Heart left ventricle (tissue), 16 donors: Measurements from ENCODE around the gene ASCC1. TPM values are rescaled to one million over a fixed set of nuclear protein-coding genes. Genes with fewer than 3 reads are reported as not detected.
"Not testable (repeated sequence)": the region's sequence is repeated elsewhere in the genome, so short reads cannot be mapped to it uniquely, and the experiment has no call there.

Source experiments
- ATAC-seq, 4 donors: fragments of 200-7000 bp; cut with Tn5 transposase; one replicate each; pipeline ENCODE4 v1.9.1; 2020 to 2022; ENCODE audit warnings: moderate library complexity in 4 of 4, mild to moderate bottlenecking in 3 of 4, moderate number of reproducible peaks in 1 of 4
- DNase-seq, 5 donors: peaks; one replicate each; pipeline ENCODE4 v3.0.0-alpha.2; 2020
- H3K27ac ChIP-seq, 12 donors: fragments of 200-600 bp; sonication (generic) in 4 of 12; one replicate each; pipeline versions ENCODE4 v1.5.0 to v1.8.0; 2016 to 2022; ENCODE audit warnings: mild to moderate bottlenecking in 2 of 12
- H3K27me3 ChIP-seq, 9 donors: fragments of 200-600 bp; sonication (generic) in 2 of 9; one replicate each; pipeline versions ENCODE4 v1.5.1 to v1.8.0; 2016 to 2022; ENCODE audit warnings: mild to moderate bottlenecking in 3 of 9
- H3K36me3 ChIP-seq, 9 donors: fragments of 200-600 bp; sonication (generic) in 2 of 9; one replicate each; pipeline versions ENCODE4 v1.5.0 to v1.8.0; 2018 to 2022; ENCODE audit warnings: mild to moderate bottlenecking in 2 of 9
- H3K4me1 ChIP-seq, 12 donors: fragments of 200-600 bp; sonication (generic) in 4 of 12; one replicate each; pipeline versions ENCODE4 v1.5.0 to v1.8.0; 2016 to 2022; ENCODE audit warnings: mild to moderate bottlenecking in 3 of 12
- H3K4me3 ChIP-seq, 12 donors: fragments of 200-600 bp; sonication (generic) in 4 of 12; one replicate each; pipeline versions ENCODE4 v1.5.0 to v1.8.0; 2017 to 2022; ENCODE audit warnings: mild to moderate bottlenecking in 9 of 12, moderate library complexity in 4 of 12
- H3K9me3 ChIP-seq, 12 donors: fragments of 200-600 bp; sonication (generic) in 4 of 12; one replicate each; pipeline versions ENCODE4 v1.5.0 to v1.8.0; 2016 to 2022; ENCODE audit warnings: mild to moderate bottlenecking in 1 of 12
- CTCF ChIP-seq, 12 donors: fragments of 200-600 bp; sonication (generic) in 4 of 12; IDR thresholded peaks; one replicate each; pipeline versions ENCODE4 v1.5.0 to v1.8.0; 2018 to 2022; ENCODE audit warnings: antibody characterized with exemption in 12 of 12, mild to moderate bottlenecking in 5 of 12
- POLR2A ChIP-seq, 2 donors: fragments of 450-650 bp; IDR thresholded peaks; one replicate each; pipeline ENCODE4 v1.6.1; 2017; ENCODE audit warnings: antibody characterized with exemption in 2 of 2, mild to moderate bottlenecking in 2 of 2, moderate library complexity in 2 of 2
- WGBS, 4 donors: extraction: QIAGEN DNeasy Blood & Tissue Kit in 2 of 4; methylation state at CpG; one replicate each; pipeline versions ENCODE4 v1.1.5 to v1.1.7; 2013 to 2018; 5-methylcytosine and 5-hydroxymethylcytosine counted together
- intact Hi-C, 10 donors: fragments of 100-400 bp; cut with DNase I; formaldehyde crosslinking; loops; one replicate each; pipeline versions ENCODE4 v1.11.1 to v1.14.2; 2022
- polyA plus RNA-seq, 2 donors: library from polyadenylated mRNA; stranded (reverse); fragments of 200-250 nt; gene quantifications; one replicate each; pipeline ENCODE4 v1.2.3, GENCODE V29; 2013
- total RNA-seq, 9 donors: library from RNA; depleted of rRNA in 2 of 9; stranded (reverse); fragments of >200 nt in 2 of 9; fragmentation: NEBNext Ultra II Directional in 3 of 9; extraction: Animal tissue kit (Norgen Biotek cat#: 25700) in 3 of 9; gene quantifications; one replicate each; pipeline versions ENCODE4 v1.1.0 to v1.2.4, GENCODE V29; 2016 to 2023
- donor health status: ischemic (EF 13 %, LVEDD 7.1; RV severe dilation, severe dysfunction).
- donor health status: healthy with polysubstance abuse.
- donor health status: DM: no; HTN: yes; CAD: no.
- donor health status: DM: no; HTN: no; CAD: no.
- donor health status: ischemic (EF 25% LVEDD 6.9; RV normal size, moderate dysfunction).
- donor health status: ischemic (EF 25% LVEDD 5.7; RV mildly dilated, moderate dysfunction).
- donor health status: healthy.
- donor health status: DM: yes; HTN: yes; CAD: no.
- donor health status: ischemic (EF 35%, LVEDD 5.7; RV mildly dilated, moderate dysfunction).
- donor health status: nonischemic (EF 11% LVEDD 7.7; RV severe dilation, severe dysfunction).
- donor health status: DM: yes; HTN: yes; CAD: no.
- donor health status: PGD.
- donor health status: ischemic (EF 29% LVEDD 5.4; RV normal size, mild dysfunction).
- donor health status: nonischemic (EF 23%, LVEDD 6.1; RV moderate dilation, normal function).

ASCC1 gene
- total and polyA plus RNA-seq, 11 donors, result 12.0 to 49.6 (median 35.3) TPM

DNA sequence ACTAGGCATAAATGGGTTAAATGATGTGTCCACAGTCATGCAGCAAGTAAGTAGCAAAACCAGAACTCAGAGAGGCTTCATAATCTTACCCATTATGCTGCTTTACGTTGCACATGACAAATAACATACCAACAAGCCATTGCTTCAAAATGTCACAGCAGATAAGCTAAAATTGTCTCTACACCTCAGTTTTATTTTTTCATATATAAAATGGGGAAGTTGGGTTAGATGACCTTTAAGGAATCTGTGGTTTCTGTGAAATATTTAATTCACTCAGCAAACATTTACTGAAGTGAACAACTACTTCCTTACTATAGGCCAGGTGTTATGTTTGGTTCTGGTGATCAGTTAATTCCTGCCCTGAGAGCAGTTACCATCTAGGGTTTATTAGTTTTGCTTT is 2.2 kb upstream of the ASCC1 start:
- DNase-seq (no peak), ATAC-seq (no peak)
- peaks cover 9 to 71% (median 46%) of the 10 kb centered on the region in 12 donors for H3K4me1 ChIP-seq
- H3K4me3 ChIP-seq, result peak overlapping the region in 1 of 12 donors; percentile 78
- H3K27ac ChIP-seq, result peak overlapping the region in 11 of 12 donors; percentile 6 to 100 (median 56)
- TF ChIP-seq POLR2A (IDR thresholded peaks at IDR 0.05) (no peak), CTCF (IDR thresholded peaks at IDR 0.05) (no peak)
- intact Hi-C loops, result loop anchor here in 8 of 10 donors (5.0 to 10.0 kb wide), 6 partner anchors 84 to 256 kb away; partner anchors contain the start of gene CHST3 (in 1 of the 8)
- no peaks in the 10 kb centered on the region for H3K9me3 ChIP-seq
- 24 to 40% (median 36%) methylated on average over 1 of the region's 1 CpG for WGBS, 4 donors
- no peaks in the 10 kb centered on the region for H3K27me3 ChIP-seq
- H3K36me3 ChIP-seq, result peaks cover 0 to 22% (median 16%) of the 10 kb centered on the region in 9 donors

DNA sequence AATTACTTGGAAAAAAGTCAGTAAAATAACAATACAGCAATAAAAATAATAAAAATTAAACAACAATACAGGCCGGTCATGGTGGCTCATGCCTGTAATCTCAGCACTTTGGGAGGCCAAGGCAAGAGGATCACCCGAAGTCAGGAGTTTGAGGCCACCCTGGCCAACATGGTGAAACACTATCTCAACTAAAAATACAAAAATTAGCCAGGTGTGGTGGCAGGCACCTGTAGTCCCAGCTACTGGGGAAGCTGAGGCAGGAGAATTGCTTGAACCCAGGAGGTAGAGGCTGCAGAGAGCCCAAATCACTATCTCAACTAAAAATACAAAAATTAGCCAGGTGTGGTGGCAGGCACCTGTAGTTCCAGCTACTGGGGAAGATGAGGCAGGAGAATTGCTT is 4.2 kb downstream of the ASCC1 start:
- peaks cover 0 to 65% (median 60%) of the 10 kb centered on the region in 9 donors for H3K36me3 ChIP-seq
- H3K4me1 ChIP-seq, result peaks cover 0 to 26% (median 16%) of the 10 kb centered on the region in 12 donors
- not testable (repeated sequence) for DNase-seq, H3K4me3 ChIP-seq, H3K27me3 ChIP-seq, H3K27ac ChIP-seq, ATAC-seq, H3K9me3 ChIP-seq
- 91 to 99% (median 97%) methylated on average over 2 of the region's 2 CpGs for WGBS, 4 donors
- intact Hi-C loops, result loop anchor here in 4 of 10 donors (5.0 to 10.0 kb wide), 3 partner anchors 77 to 157 kb away; no protein-coding TSS in a partner anchor

DNA sequence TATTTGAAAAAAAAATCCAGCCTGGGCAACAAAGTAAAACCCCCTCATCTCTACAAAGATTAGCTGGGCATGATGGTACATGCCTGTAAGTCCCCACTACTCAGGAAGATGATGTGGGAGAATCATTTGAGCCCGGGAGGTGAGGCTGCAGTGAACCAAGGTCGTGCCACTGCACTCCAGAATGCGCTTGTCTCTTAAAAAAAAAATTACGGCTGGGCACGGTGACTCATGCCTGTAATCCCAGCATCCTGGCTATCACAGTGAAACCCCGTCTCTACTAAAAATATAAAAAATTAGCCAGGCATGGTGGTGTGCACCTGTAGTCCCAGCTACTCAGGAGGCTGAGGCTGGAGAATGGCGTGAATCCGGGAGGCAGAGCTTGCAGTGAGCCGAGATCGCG is 4.7 kb downstream of the ASCC1 start:
- H3K4me3 ChIP-seq, H3K27ac ChIP-seq, H3K9me3 ChIP-seq, DNase-seq, ATAC-seq, H3K27me3 ChIP-seq: not testable (repeated sequence)
- 91 to 94% (median 93%) methylated on average over 11 of the region's 11 CpGs for WGBS, 4 donors
- H3K4me1 ChIP-seq, result peaks cover 0 to 23% (median 13%) of the 10 kb centered on the region in 12 donors
- peaks cover 0 to 69% (median 64%) of the 10 kb centered on the region in 9 donors for H3K36me3 ChIP-seq
- intact Hi-C loops, result loop anchor here in 4 of 10 donors (5.0 to 10.0 kb wide), 3 partner anchors 77 to 157 kb away; no protein-coding TSS in a partner anchor

DNA sequence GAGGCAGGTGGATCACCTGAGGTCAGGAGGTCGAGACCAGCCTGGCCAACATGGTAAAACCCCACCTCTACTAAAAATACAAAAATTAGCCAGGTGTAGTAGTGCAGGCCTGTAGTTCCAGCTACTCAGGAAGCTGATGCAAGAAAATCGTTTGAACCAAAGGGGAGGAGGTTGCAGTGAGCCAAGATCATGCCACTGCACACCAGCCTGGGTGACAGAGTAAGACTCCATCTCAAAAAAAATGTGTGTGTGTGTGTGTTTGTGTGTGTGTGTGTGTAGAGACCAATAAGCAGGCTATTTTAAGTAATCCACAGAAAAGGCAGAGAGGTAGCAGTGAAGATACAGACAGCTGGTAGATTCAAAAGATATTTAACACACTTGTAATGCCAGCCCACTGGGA is 7.5 kb downstream of the ASCC1 start:
- H3K27me3 ChIP-seq, H3K4me3 ChIP-seq, H3K9me3 ChIP-seq, ATAC-seq, DNase-seq, H3K27ac ChIP-seq, H3K4me1 ChIP-seq: not testable (repeated sequence)
- WGBS, 4 donors, result 63 to 74% (median 69%) methylated on average over 2 of the region's 2 CpGs
- peaks cover 0 to 95% (median 82%) of the 10 kb centered on the region in 9 donors for H3K36me3 ChIP-seq
- intact Hi-C loops, result loop anchor here in 2 of 10 donors (5.0 to 10.0 kb wide), 2 partner anchors 41 to 74 kb away; no protein-coding TSS in a partner anchor

DNA sequence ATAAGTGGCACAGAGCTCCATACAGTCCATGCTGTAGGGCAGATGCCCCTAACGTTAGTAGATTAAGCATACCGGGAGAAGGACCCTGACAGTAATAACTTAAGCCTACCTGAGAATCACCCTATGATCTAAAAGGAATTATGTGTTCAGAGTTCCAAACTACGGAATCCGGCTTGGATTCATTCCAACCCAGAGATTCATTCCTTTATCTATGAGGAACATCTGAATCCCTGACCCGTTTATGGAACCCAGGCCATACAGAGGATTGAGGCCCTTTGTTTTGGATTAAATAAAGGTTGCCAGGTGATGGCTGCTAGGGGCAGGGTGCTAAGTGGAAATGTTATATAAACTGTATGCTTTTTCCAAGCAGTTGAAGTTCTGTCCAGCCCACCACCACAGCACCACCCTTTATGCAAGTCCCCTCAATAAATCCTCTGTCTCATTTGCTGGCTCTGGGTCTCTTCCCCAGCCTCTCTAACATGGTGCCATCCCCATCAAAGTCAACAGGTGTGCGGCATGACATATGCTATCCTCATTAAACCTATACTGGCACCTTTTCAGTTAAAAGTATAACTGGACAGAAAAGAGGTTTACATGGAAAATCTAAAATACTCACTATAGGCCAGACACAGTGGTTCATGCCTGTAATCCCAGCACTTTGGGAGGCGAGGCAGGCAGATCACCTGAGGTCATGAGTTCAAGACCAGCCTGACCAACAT is 9.4 kb downstream of the ASCC1 start:
- intact Hi-C loops, result loop anchor here in 2 of 10 donors (5.0 to 10.0 kb wide), 2 partner anchors 39 to 72 kb away; no protein-coding TSS in a partner anchor
- DNase-seq (no peak), ATAC-seq (no peak)
- no peaks in the 10 kb centered on the region for H3K27me3 ChIP-seq
- no peak overlapping the region for H3K27ac ChIP-seq
- H3K4me1 ChIP-seq, result peaks cover 0 to 9% (median 0%) of the 10 kb centered on the region in 12 donors
- 84 to 88% (median 86%) methylated on average over 7 of the region's 7 CpGs for WGBS, 4 donors
- H3K9me3 ChIP-seq, result no peaks in the 10 kb centered on the region
- peaks cover 0 to 98% (median 85%) of the 10 kb centered on the region in 9 donors for H3K36me3 ChIP-seq
- TF ChIP-seq POLR2A (IDR thresholded peaks at IDR 0.05) (no peak), CTCF (IDR thresholded peaks at IDR 0.05) (no peak)
- H3K4me3 ChIP-seq, result no peak overlapping the region
